Measurements from ENCODE around the gene FGD5. TPM values are rescaled to one million over a fixed set of nuclear protein-coding genes. Genes with fewer than 3 reads are reported as not detected.
A peak's percentile ranks its signal among the peaks of the same experiment; 100 is the strongest.

FGD5 gene
- total and polyA plus RNA-seq, 11 donors: 6.4 to 22.5 (median 14.9) TPM

DNA sequence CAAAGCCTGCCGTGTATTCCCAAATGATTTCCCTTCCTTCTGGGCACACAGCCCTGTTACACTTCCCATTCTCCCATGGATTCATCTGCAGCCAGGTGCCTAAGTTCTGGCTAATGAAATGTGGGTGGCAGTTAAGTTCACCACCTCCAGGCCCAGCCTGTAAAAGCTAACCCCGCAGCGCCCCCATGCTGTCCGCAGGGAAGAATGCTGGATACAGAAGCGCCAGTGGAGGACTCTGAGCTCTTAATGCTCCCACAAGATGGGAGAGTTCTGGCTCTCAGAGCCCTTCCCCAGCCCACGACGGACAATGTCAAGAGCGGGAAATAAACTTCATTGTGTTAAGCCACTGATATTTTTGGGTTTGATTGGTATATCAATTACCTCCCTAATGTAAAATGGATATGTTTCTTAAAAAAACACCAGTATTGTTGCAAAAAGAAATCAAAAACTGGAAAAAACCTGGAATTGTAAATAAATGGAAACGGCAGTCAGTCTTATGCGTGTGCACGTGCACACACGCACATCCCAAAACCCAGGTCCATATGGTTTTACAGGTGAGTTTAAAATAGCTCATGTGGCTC is 37.7 kb upstream of the FGD5 start:
- no peak for TF ChIP-seq POLR2A (IDR thresholded peaks at IDR 0.05)
- TF ChIP-seq, protein P1, sequence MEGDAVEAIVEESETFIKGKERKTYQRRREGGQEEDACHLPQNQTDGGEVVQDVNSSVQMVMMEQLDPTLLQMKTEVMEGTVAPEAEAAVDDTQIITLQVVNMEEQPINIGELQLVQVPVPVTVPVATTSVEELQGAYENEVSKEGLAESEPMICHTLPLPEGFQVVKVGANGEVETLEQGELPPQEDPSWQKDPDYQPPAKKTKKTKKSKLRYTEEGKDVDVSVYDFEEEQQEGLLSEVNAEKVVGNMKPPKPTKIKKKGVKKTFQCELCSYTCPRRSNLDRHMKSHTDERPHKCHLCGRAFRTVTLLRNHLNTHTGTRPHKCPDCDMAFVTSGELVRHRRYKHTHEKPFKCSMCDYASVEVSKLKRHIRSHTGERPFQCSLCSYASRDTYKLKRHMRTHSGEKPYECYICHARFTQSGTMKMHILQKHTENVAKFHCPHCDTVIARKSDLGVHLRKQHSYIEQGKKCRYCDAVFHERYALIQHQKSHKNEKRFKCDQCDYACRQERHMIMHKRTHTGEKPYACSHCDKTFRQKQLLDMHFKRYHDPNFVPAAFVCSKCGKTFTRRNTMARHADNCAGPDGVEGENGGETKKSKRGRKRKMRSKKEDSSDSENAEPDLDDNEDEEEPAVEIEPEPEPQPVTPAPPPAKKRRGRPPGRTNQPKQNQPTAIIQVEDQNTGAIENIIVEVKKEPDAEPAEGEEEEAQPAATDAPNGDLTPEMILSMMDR (IDR thresholded peaks at IDR 0.05): peak; percentile 31 to 75 (median 58)
- WGBS, 4 donors: 28 to 39% (median 30%) methylated on average over 12 of the region's 12 CpGs
- peaks cover 0 to 12% (median 0%) of the 10 kb centered on the region in 12 donors for H3K4me1 ChIP-seq
- ATAC-seq: peak; percentile 78 to 94 (median 87)
- intact Hi-C loops (cut with DNase I): loop anchor here in 7 of 10 donors (1.0 to 5.0 kb wide), 5 partner anchors 99 to 109 kb away; partner anchors contain the start of gene C3orf20 (in 1 of the 7)
- peaks cover 0 to 24% (median 7%) of the 10 kb centered on the region in 12 donors for H3K9me3 ChIP-seq
- no peak overlapping the region for H3K27ac ChIP-seq
- peaks cover 0 to 5% (median 0%) of the 10 kb centered on the region in 9 donors for H3K27me3 ChIP-seq
- H3K36me3 ChIP-seq: no peaks in the 10 kb centered on the region
- no peak overlapping the region for H3K4me3 ChIP-seq
- DNase-seq: peak in 4 of 5 donors; percentile 54 to 68 (median 56)

GRCh38 chr3:14783480-14784086 is 35.2 kb upstream of the FGD5 start:
- H3K27me3 ChIP-seq: peaks cover 0 to 5% (median 0%) of the 10 kb centered on the region in 9 donors
- no peaks in the 10 kb centered on the region for H3K36me3 ChIP-seq
- intact Hi-C loops (cut with DNase I): loop anchor here in 2 of 10 donors (5.0 kb wide), 2 partner anchors 101 to 111 kb away; no protein-coding TSS in a partner anchor
- no peak for DNase-seq
- TF ChIP-seq POLR2A (IDR thresholded peaks at IDR 0.05): no peak
- TF ChIP-seq, protein P1 (IDR thresholded peaks at IDR 0.05): no peak
- no peak overlapping the region for H3K4me3 ChIP-seq
- 84 to 93% (median 84%) methylated on average over 2 of the region's 2 CpGs for WGBS, 4 donors
- no peak for ATAC-seq
- peaks cover 0 to 15% (median 5%) of the 10 kb centered on the region in 12 donors for H3K9me3 ChIP-seq
- H3K27ac ChIP-seq: no peak overlapping the region
- H3K4me1 ChIP-seq: peaks cover 0 to 12% (median 0%) of the 10 kb centered on the region in 12 donors

DNA sequence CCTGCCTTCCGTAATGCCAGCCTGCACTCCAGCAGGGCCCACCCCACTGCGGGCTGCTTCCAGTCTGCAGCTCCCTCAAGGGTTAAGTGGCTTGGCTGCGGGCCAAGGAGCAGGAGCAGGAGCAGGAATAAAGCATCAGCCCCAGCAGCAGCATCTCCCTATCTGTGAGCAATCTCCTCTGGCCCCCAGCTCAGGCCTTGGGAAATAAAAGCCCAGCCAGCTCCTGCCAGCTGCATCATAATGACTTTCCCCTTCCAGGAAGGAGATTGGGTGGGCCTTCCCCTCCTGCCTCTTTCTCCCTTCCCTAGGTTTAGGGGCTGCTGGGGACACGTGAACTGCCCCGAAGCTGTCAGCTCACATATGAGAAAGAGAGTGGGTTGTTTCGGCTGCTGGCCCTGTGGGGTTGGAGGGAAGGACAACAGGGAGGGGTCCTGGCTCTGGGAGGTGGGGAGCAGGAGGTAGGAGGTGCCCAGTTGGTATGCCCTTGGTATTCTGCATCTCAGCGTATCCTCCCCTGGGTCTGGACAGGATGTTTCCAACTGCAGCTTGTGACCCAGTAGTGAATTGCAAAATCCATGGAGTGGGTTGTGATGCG is 34.6 kb upstream of the FGD5 start:
- 41 to 47% (median 43%) methylated on average over 8 of the region's 8 CpGs for WGBS, 4 donors
- no peak overlapping the region for H3K4me3 ChIP-seq
- TF ChIP-seq, protein P1 (IDR thresholded peaks at IDR 0.05): no peak
- TF ChIP-seq POLR2A (IDR thresholded peaks at IDR 0.05): no peak
- intact Hi-C loops (cut with DNase I): loop anchor here in 2 of 10 donors (5.0 kb wide), 2 partner anchors 102 to 112 kb away; no protein-coding TSS in a partner anchor
- ATAC-seq: no peak
- no peak for DNase-seq
- peaks cover 0 to 9% (median under 1%) of the 10 kb centered on the region in 12 donors for H3K9me3 ChIP-seq
- H3K27me3 ChIP-seq: peaks cover 0 to 5% (median 0%) of the 10 kb centered on the region in 9 donors
- no peak overlapping the region for H3K27ac ChIP-seq
- no peaks in the 10 kb centered on the region for H3K36me3 ChIP-seq
- H3K4me1 ChIP-seq: peaks cover 0 to 12% (median 0%) of the 10 kb centered on the region in 12 donors

All from heart left ventricle (tissue), 16 donors.